ENCODE measurements around the gene KIAA1549. TPM values are rescaled to one million over a fixed set of nuclear protein-coding genes. Genes with fewer than 3 reads are reported as not detected.

KIAA1549 gene
- polyA plus RNA-seq, 3 donors = 0.22 to 5.4 (median 0.31) TPM

DNA sequence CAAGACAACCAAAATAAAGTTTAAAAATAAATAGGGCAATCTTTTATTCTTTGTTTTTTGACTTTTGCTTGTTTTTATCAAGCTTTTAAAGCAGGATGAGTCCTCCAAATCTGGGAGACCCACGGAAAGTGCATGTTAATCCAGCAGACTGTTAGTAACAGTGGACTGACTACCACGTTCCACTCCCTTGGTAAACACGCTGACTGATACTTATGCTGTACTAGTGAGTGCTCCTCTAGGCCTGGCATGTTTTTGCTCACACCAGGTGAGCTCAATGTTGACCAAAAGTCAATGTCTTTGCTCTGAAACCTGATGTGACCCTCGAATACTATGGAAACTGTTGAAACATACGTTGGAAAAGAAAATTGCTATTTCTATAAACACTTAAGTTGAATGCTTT lies 88.4 kb downstream of the KIAA1549 start:
- 85 to 91% (median 91%) methylated on average over 5 of the region's 5 CpGs for WGBS, 3 donors
- no peak overlapping the region for H3K27ac ChIP-seq (ENCODE audit: low read depth, low read length)

DNA sequence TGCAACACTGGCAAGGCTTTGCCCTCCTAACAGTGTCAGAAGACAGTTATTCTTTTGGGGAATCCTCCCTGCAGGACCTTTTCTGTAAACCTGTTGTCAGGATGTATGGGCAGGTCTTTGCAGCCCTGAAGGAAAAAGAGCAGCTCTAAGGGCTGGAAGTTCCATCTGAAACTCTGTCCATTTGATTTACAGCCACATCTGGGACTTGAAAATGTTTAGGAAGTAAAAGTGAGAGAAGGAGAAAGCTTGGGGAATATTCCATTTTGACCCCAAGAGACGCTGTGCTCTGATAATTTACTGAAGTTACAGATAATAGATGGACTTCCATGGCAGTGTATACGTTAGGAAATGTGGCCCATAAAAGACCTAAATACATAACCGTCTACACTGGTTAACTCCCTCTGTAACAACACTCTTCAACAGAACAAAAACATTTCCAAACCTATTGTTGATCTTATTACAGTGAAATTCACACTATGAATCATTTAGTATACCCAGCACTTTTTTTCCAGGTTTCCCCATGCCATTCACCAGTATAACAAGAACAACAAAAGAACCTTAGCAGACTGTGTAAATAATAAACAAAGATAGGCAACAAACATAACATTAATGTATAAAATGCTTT lies 89.1 kb downstream of the KIAA1549 start:
- H3K27ac ChIP-seq (ENCODE audit: low read depth, low read length) = no peak overlapping the region
- 82 to 88% (median 88%) methylated on average over 3 of the region's 3 CpGs for WGBS, 3 donors

DNA sequence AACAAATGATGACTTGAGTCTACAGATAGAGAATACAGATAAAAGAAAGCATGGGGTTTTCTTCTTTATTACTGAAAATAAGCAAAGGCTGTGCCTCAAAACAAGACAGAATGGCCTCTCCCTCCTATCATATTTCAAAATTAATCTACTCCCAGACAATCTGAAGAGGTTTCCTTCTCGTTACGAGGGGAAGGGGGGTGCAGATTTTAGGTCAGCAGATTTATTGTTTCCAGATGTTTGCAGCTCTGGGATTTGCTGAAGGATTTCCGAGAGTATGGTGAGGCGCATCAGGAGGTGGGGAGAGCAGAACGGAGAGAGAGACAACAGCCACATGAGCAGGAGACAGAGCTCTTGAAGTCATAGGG lies 89.8 kb downstream of the KIAA1549 start:
- H3K27ac ChIP-seq (ENCODE audit: low read depth, low read length) = no peak overlapping the region
- 66 to 75% (median 70%) methylated on average over 5 of the region's 5 CpGs for WGBS, 3 donors

DNA sequence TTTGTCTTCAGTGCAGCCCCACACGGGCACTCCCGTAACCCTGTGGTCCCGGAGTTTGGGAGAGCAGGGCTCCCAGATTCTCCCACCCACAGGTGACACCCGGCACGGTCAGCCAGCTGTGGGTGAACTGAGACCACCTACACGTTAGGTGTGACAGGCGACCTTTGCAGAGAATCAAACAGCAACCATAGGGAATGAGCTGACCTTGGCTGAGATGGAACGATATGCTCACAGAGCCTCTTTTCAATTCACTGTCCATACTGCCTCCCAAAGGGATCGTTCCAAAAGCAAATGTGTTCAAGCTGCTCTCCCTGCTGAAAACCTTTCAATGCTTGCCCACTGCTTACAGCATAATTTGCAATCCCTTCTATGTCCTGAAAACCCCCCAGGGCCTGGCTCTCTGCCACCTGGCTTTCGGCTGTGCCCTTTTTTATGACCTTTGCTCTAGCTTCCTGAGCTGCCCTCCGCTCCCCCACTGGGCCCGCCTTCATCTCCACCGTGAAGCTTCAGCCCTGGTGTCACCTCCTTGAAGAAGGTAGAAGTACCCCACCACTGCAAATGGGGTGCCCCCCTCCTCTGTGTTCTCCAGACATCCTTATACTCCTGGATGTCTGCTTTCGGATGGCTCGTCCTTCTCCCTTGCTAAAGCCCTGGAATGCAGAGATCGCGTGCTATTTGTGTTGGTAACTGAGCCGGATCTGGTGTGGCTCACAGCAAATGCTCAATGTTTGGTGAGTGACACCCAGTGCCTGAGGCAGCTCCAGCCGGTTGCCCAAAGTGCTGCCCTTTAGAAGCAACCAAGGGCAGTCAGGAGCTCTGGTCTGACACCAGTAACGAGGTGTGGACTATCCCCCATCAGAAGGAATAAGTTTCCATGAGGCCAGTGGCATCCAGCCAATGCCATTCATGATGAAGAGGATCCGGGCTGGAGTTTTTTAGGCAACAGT lies 90.4 kb downstream of the KIAA1549 start:
- no peak overlapping the region for H3K27ac ChIP-seq (ENCODE audit: low read depth, low read length)

DNA sequence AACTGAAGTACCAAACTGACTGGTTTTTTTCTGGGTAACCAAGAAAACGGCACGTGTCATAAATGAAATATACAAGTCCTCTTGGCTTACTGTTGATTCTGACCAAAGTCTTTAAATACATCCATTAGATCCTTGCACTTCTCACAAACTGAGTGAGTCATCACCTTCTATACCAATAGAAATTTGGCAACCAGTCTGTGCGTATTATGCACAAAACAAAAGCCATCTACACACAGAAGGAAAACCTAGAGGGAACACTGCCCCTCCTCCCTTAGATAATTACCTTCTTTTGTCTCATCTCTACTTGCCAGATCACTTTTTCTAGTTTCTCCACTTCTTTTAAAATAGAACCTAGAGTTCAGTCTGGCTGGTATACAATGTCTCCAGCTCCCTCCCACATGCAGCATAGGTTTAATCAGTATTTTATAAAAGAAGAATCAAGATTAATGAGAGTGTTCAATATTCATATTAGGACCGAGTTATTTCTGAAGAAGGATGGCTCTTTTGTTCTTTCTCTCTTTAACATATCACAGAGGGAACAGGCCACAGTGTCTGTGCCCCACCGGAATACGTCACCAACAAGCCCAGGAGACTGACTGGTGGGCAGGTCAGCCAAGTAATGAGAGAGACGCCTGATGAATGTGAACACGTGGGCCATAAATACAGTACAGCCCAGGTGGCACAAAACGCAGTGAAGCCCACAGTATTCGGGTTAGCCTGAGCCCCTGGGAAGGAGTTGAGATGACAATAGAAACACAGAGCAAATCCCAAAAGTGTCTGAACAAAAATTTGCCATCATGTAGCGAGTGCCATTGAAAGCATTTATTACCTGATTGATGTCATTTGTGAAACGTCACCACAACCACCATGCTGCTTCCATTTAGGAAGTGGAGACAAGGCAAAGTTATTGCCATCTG lies 91.3 kb downstream of the KIAA1549 start:
- no peak overlapping the region for H3K27ac ChIP-seq (ENCODE audit: low read depth, low read length)
- WGBS, 3 donors = 88 to 91% (median 89%) methylated on average over 12 of the region's 12 CpGs

More for the DNA sequence above, 90.4 kb downstream of the KIAA1549 start:
- 66 to 70% (median 67%) methylated on average over 21 of the region's 21 CpGs for WGBS, 3 donors

DNA sequence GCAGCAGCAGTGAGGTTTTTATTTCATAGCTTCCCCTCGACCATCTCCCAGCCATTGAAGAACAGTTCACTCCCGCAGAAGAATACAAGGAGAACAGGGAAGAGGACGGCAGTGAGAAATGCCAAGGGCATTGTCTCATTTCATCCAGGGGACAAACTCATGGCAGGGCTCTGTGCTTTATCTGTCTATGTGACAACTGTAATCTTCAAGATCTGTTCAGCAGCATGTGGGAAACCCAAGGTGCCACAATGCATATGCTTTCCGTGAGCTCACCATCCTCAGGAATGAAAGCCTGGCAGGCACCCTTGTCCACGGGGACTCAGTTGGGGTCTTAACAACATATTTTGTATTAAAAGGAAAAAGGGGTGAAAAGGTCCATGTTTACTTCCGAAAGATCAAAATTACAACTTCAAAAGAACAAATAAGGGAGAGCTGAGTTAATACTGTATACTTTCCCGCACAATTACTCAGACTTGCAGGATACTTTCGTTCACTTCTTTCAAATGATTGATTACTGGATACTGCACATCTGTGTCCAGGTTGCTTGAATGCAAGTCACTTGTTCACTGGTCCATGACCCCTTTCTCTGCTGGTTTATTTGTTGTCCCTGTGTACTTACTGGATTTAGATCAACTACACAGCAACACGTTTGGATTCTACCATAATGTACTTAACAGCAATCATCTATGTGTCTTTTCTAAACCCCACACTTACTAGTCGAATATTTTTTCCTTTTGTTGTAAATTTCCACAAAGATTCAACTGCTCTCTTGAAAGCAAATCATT lies 93.1 kb downstream of the KIAA1549 start:
- 74 to 89% (median 87%) methylated on average over 10 of the region's 10 CpGs for WGBS, 3 donors
- no peak overlapping the region for H3K27ac ChIP-seq (ENCODE audit: low read depth, low read length)

DNA sequence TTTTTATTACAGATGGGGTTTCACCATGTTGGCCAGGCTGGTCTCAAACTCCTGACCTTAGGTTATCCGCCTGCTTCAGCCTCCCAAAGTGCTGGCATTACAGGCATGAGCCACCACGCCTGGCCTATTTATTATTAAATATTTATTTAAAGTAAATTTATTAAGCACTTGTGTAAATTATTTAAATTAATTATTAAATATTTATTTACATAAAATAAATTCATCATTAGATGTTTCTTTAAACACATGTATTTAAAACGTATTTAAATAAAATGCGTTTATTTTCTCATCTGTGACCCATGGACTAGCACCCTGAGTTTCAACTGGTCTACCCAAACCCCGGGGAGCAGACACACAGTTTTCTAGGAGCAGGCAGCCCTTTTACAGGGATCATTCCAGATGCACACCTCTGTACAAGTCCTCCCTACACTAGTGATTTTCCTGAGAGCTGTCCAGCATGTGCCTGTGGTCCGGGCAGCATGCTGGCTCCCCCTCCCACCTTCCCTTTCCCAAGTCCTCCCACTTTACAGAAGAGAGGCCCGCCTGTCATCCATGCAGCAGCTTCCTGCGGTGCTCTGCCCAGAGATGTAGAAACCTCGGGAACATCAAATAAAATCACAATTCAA lies 94.0 kb downstream of the KIAA1549 start:
- 91 to 95% (median 91%) methylated on average over 9 of the region's 9 CpGs for WGBS, 3 donors
- no peak overlapping the region for H3K27ac ChIP-seq (ENCODE audit: low read depth, low read length)

DNA sequence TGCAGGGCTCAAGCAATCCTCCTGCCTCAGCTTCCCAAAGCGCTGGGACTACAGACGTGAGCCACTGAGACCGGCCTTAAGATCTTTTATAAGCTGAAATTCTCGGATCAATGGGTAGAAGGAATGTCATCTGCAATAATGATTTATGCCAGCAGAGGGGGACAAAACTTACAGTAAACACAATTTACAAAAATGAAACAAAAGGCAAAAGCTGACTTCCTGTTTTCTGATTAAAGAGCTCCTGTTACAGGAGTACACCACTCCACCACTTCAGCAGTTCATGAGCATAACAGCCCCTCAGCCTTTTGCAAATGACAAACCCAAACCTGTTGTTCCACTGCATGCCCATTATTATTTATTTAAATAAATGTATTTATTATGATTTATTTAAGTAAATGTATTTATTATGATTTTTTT lies 94.7 kb downstream of the KIAA1549 start:
- WGBS, 3 donors = 25 to 38% (median 35%) methylated on average over 4 of the region's 4 CpGs
- no peak overlapping the region for H3K27ac ChIP-seq (ENCODE audit: low read depth, low read length)

DNA sequence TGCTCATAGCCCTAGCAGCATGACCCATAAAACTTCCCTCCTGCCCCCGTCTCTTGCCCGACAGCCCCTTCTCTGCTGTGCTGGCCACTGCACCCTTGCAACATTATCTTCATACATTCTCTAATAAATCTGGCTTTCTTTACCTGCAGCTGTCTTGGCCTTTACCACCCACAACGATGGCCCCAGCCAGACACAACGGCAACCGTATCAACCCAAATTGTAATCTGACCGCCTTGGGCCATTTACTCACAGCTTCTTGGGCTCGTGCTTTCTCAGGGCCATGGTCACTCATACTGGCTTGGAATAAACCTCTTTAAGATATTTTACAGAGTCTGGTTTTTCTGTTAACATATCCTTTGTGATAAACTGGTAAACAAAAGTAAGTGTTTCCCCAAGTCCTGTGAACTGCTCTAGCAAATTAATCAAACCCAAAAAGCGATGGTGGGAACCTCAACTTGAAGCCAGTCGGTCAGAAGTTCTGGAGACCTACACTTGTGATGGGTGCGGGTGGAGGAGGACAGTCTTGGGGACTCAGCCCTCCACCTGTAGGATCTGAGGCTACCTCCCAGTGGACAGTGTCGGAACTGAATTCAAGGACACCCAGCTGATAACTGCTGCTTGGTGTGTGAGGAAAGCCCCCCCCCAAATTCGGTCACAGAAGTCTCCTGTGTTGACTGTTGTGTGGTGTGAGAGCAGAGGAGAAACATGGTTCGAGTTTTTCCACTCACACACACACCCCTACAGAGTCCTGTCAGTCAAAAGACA lies 95.6 kb downstream of the KIAA1549 start:
- no peak overlapping the region for H3K27ac ChIP-seq (ENCODE audit: low read depth, low read length)
- WGBS, 3 donors = 83 to 91% (median 90%) methylated on average over 13 of the region's 13 CpGs

DNA sequence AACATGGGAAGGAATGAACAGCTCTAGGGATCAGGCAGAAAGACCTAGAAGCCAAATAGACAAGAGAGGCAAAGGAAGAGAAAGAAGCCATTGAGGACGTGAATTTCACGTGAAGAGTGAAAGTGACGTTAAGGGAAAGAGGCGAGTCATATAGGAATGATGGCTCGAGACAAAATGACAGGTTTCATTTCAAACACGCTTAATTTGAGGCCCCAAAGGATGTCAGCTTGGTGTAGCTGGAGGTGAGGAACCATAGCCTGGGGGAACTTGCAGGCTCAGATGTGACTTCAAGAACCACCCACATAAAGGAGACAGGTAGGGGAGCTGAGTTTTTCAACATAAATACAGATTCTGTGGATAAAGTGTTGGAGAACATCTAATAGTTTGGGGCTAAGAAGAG lies 98.9 kb downstream of the KIAA1549 start:
- 88 to 97% (median 93%) methylated on average over 6 of the region's 6 CpGs for WGBS, 3 donors
- H3K27ac ChIP-seq (ENCODE audit: low read depth, low read length) = no peak overlapping the region

DNA sequence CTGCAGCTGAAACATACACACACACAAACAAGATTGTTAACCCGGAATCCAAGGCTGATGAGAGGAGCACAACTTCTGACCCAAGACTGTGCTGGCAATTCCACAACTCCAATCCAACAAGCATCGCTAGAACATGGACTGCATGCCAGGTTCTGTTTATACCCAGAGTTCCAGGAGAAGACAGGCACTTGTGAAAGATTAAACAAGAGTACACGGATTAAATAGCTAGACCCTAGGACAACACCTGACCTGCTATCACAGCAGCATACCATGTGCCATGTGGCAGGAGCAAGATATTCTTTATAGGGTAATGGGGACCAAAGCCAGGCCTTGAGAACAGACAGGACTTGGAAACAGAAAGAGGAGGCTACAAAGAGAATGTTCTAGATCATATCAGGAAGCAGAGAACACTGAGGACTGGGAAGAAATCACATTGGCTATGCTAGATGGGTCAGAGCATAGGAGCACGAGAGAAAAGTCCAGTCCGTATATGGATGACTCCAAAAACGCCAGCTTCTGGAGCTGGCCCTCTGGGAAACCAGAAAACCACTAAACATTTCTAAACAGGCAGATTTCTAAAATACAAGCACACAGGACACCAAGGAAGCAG lies 99.5 kb downstream of the KIAA1549 start:
- no peak overlapping the region for H3K27ac ChIP-seq (ENCODE audit: low read depth, low read length)
- 62 to 80% (median 68%) methylated on average over 6 of the region's 6 CpGs for WGBS, 3 donors

DNA sequence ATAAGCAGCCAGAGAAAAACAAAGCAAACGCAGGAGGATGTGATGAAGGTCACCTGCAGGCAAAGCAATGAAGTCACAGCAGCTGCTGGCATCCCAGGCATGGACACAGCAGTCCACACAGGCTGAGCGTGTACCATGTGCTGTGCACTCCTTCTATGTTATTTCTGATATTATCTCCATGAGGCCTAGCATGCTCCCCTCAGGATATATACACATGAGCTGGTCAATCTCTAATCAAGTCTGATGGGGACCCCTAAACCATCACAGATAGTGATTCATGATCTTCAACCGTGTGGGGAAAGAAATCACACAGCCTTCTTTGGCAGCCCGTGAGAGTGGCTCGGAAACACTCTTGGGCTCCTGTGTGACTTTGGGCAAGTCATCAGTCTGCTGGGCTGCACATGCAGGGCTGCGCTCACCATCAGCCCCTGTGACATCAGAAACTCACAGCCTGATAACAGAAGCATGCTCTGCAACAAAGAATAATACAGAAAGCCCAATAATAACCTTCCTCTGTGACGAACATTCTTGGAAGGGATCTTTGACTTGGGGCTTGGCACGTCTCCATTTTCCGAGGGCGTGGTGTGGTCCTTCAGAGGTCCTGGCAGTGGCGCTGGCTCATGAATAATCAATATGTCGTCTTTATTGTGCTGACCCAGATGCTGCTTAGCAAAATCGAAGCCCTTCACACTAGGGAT lies 100.2 kb downstream of the KIAA1549 start:
- H3K27ac ChIP-seq (ENCODE audit: low read depth, low read length) = no peak overlapping the region
- WGBS, 3 donors = 62 to 71% (median 71%) methylated on average over 13 of the region's 13 CpGs

DNA sequence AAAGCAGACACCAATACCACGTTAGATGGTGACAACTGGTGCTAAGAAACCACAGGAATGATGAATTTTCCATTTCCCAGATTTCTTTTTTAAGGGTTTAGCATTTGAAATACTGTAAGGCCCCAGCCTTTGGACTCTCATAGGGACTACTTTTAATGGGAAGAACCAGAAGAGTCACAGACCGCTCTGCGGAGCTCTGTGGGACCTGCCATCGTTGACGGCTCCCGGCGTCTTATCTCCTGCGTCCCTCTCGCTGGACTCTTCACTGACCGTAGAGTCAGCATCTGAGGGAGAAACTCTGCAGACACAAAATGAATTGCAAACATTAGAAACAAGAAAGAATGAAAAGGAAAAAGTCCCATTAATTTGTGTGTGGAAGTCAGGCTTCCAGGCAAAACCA lies 101.8 kb downstream of the KIAA1549 start:
- 87 to 96% (median 93%) methylated on average over 10 of the region's 10 CpGs for WGBS, 3 donors
- H3K27ac ChIP-seq (ENCODE audit: low read depth, low read length) = no peak overlapping the region

DNA sequence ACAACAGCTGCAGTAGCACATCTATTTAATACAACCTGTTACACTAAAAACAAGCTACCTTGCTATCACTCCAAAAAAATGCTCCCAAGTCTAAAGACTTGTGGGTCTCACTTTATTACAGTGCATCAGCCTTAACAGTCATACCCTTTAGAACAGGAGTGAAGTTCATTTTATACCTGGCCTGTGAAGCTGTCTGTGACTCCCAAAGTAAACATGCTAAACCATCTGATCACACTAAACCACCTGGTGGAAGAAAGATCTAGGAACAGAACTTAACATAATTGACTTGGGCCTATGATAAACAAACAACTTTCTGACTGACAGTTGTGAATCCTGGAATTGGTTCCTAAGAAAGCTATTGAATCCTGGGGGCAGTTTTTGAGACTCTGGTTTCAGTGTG lies 102.3 kb downstream of the KIAA1549 start:
- no peak overlapping the region for H3K27ac ChIP-seq (ENCODE audit: low read depth, low read length)

DNA sequence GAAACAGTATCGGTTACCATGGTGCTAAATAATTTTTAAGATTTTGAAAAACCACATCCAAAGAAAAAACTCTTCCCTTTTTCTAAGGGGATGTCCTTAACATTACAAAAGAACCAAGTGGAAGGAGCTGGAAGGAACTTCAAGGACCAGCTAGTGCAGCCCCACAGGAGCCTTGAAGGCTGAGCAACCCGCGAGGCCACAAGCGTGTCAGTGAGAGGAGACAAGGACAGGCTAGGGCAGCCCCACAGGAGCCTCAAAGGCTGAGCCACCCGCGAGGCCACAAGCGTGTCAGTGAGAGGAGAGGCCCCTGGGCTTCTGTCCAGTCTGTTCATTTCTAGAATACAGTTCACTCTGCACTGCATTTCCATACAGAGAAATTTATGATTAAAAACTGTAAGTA lies 103.1 kb downstream of the KIAA1549 start:
- H3K27ac ChIP-seq (ENCODE audit: low read depth, low read length) = no peak overlapping the region
- whole genome bisulfite sequencing, 3 donors = 91 to 93% (median 91%) methylated on average over 7 of the region's 7 CpGs

DNA sequence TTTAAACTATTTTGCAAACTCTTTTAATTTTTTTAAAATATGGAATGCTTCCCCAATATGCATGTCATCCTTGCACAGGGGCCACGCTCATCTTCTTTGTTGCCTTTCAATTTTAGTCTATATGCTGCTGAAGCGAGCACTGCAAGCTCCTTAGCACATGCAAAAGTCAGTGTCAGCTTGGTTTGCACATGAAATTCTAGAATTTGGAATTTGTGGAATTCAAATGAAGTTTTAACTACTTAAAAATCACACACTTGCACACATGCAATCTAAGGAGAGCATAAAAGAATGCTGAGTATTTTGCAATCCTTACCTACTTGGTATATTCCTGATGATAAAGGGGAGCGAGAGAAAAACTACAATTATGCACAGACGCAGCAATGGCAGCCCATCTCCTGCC lies 104.9 kb downstream of the KIAA1549 start:
- WGBS, 3 donors = 87 to 97% (median 91%) methylated on average over 4 of the region's 4 CpGs

More for the DNA sequence above, 104.9 kb downstream of the KIAA1549 start:
- no peak overlapping the region for H3K27ac ChIP-seq (ENCODE audit: low read depth, low read length)

Data from adipose tissue (tissue), 3 donors.